Posterior cingulate gyrus (tissue), 11 donors: Measurements from ENCODE around the gene RCAN1.
"Not testable (repeated sequence)": the region's sequence is repeated elsewhere in the genome, so short reads cannot be mapped to it uniquely, and the experiment has no call there.

Source experiments
- DNase-seq, 10 donors: peaks; one replicate each; pipeline versions ENCODE4 v3.0.0 to v3.0.0-alpha.2; 2020 to 2021; ENCODE audit warnings: mixed read lengths in 3 of 10
- intact Hi-C: fragments of 100-400 bp; cut with DNase I; formaldehyde crosslinking; loops from one replicate; pipeline ENCODE4 v1.15.1; 2023

Gene RCAN1

DNA sequence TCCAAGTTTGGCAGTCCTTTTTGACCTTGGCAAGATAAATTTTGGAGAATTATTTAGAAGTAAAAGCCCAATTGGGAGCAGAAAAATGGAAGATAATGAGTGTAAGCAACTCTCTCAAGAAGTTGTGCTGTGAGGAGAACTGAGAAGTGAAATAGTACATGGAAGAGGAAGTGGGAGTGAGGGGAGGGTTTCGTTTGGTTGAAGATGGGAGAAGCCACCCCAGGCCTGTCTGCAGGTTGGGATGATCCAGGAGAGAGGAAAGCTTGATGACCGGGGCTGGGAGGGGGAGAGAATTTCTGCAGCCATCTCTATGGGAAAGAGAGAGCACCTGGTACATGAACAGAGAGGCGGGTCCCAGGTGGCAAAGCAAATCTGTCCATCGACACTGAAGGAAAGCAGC is 8.6 kb upstream of the RCAN1 start:
- intact Hi-C loops = no loop called here

DNA sequence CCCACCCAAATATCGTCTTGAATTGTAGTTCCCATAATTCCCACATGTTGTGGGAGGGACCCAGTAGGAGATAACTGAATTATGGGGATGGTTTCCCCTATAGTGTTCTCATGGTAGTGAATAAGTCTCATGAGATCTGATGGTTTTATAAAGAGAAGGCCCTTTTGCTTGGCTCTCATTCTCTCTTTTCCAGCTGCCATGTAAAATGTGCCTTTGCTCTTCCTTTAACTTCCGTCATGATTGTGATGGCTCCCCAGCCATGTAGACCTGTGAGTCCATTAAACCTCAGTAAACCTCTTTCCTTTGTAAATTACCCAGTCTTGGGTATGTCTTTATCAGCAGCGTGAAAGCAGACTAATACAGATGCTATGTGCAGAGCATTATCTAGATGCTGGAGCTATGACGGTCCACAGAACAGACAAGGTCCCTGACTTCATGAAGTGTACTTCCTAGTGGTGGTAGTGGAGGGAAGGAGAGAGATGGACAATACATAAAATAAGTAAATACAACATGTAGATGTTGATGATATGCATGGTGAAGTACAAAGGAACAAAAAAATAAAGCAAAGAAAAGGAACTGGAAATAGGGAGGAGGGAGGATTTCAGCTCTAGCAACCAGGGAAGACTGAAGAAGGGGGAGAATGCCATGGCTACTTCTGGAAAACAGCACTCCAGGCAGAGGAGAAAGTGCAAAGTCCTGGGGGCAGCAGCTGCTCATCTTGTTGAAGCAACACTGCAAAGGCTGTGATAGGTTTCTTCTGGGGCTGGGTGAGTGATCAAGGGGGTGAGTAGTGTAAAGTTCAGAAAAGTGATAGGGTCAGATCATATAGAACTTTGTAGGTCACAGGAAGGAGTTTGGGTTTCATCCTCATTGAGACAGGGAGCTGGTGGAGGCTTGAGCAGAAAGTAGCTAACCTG is 6.8 kb upstream of the RCAN1 start:
- no peak for DNase-seq
- intact Hi-C loops = no loop called here

More for the DNA sequence above, 8.6 kb upstream of the RCAN1 start:
- no peak for DNase-seq

DNA sequence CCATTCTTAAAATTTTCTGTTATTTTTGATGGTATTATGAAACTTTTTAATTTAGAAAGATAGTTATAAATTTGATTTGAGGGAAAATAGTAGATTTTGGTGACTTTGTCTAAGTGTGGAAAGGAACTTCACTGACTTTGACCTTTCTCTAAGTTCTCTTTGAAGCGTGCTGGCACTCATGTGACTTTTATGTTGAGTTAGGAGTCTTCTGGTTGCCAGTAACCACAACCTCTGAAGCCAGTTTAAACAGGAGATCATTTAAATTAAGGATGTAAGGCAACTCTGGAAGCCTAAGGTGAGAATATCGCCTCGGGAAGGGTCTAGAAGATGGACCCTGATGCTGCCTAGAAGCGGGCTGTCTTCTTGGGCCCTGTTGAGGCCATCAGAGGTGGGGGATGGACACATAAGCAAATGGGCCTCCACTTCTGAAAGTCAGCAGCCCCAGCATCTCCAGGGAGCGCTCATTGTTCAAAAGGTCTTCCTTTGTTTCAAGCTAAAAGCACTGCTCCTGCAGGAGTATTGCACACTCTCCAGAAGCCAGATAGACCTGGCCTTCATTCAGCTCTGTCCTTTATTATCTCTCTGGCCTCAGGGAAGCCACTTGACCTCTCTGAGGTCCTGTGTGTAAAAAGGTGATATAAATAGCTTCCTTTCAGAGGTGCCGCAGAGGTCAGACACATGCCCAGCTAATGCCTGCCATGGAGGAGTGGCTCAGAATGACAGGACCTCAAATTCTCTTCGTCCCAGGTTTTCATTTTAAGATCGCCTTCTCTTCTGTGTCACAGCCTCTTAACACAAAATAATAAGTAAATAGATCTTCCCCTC is 5.1 kb upstream of the RCAN1 start:
- intact Hi-C loops = loop anchor here (10.0 kb wide), 2 partner anchors 705 to 975 kb away; partner anchors contain the start of genes ATP5PO, CRYZL1 and ITSN1
- no peak for DNase-seq

DNA sequence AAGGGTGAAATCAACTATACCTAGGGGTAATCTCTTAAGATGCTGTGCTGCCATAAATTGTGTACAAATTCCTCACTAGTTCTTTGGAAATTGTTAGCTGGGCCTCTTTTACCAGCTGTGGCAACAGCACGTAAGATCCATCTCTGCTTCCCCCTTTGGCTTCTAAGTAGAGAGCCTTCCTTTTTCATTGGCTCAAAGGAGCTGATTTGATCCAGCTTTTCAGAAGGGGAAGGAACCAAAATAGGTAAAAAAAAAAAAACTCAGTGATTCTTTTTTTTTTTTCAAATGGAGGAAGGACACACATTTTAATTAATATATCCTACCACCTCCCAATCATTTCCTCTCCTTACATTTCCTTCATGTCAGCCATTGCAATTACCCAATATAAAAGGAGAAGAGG is 4.0 kb upstream of the RCAN1 start:
- DNase-seq = no peak
- intact Hi-C loops = loop anchor here (10.0 kb wide), 2 partner anchors 704 to 974 kb away; partner anchors contain the start of genes ATP5PO, CRYZL1 and ITSN1

DNA sequence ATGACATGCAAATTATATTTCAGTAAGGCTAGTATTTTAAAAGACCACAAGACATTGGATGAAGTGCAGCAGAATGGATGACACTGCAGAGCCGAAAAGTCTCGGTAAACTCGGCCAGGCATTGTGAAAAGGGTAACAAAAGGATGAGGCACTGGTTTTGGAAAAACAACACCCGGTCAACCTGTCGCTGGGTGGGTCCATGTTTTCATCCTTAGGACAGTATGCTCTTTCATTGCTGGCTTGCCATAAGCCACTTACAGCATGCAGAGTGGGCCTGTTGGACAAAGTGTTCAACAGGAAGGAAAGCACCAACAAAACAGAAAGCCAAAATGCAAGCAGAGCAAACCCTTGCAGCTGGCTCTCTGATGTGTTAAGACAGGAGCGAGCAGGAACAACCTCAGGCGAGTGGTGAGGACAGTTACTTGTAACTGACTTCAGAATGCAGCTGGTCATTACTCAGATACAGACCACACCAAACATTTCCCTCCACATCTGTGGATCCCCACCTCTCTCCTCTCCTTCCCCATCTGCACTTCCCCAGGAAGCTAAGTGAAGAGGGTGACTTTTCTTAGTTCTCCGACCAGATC is 2.9 kb upstream of the RCAN1 start:
- no peak for DNase-seq
- intact Hi-C loops = loop anchor here (10.0 kb wide), 2 partner anchors 703 to 973 kb away; partner anchors contain the start of genes ATP5PO, CRYZL1 and ITSN1

DNA sequence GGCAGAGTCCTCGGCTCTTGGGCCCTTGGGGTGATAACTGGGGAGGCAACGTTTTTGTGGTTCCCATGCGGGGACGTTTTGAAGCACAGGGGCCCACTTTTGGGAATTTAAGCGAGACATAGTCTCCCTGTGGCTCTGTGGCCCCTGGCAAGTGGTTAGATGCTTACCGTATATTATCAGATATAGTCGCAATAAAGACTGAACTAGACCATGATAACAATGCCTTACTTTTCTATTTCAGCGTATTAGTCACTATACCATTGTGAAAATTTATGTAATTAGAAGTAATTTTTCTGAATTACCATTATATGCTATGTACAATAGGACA is 538 bp upstream of the RCAN1 start:
- intact Hi-C loops = loop anchor here (10.0 kb wide), 2 partner anchors 701 to 971 kb away; partner anchors contain the start of genes ATP5PO, CRYZL1 and ITSN1
- no peak for DNase-seq

DNA sequence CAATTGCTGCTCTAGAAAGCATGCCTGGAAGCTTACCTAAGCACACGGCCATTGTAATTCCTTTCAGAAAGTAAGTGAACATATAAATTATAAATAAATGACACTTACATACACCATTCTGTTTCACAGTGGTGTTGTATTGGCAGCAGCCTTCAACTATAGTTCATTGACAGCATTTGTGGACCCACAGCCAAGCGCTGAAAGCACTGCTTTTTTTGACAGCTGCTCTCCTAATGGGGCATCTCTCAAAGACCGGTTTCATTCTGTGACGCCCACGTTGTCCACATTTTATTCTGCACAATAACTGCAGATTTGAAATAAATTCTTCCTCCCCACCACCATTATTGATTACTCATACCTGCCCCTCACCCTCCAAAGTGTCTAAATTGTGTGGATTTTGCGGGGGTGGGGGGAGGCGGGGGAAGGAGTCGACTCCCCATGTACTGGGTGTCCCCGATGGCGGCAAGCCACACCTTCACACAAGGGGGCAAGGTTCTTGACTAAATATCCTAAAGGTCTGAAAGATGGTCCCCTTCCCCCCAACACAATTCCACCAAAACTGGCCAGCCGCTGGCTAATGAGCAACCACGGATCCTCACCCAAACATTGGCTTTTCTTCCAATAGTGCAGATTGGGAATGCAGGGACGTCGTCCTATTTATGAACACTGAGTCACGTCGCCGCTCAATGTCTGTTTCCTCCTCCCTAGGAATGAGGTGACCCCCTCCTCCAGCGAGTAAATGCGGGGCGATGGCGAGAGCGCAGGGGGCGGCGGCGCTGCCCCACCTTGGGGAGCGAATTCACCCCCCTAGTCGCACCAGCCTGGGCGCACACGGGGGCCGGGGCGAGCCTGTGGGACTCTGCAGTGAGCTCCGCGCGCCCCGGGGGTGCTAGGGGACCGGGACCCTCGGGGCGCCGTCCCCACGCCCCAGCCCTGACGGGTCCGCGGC is 960 bp downstream of the RCAN1 start:
- intact Hi-C loops = loop anchor here (10.0 kb wide), 2 partner anchors 699 to 969 kb away; partner anchors contain the start of genes ATP5PO, CRYZL1 and ITSN1
- DNase-seq = no peak

DNA sequence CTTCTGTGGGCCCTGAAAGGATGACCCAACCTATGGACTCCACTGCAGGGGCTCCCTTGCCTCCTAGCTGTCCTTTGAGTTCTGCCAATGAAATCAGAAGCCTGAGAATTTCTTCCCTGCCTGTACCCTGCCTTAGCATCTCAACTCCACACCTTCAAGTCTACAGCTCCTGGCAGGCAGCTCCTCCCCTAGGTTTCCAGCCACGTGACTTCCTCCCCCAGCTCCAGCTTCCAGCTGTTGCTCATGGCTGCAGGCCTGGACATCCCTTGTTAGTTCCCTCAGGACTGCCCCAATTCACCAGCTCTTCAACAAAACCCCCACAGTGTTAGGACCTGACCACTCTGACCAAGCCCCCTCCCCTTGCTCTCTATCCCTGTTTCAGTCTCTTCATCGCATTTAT is 2.4 kb downstream of the RCAN1 start:
- intact Hi-C loops = loop anchor here (10.0 kb wide), 2 partner anchors 698 to 968 kb away; partner anchors contain the start of genes ATP5PO, CRYZL1 and ITSN1
- DNase-seq = peak in 6 of 10 donors; percentile 31 to 90 (median 62)

DNA sequence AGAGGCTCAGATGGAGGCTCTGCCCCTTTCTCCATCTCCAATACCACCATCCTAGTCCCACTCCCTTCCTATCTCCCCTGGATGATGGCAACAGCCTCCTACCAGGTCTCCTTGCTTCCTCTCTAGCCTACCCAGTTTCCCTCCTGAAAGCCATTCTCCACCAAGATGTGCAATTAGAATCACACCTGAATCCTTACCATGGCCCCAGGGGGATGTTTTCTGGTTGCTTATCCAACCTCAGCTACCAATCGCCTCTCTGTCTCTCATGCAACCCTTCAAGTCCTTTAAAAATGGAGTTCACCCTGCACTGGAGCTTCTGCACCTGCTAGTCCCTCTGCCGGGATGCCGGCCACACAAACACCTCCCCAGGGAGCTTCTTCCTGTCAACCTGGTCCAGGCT is 2.9 kb downstream of the RCAN1 start:
- intact Hi-C loops = loop anchor here (10.0 kb wide), 2 partner anchors 697 to 967 kb away; partner anchors contain the start of genes ATP5PO, CRYZL1 and ITSN1
- DNase-seq = no peak

DNA sequence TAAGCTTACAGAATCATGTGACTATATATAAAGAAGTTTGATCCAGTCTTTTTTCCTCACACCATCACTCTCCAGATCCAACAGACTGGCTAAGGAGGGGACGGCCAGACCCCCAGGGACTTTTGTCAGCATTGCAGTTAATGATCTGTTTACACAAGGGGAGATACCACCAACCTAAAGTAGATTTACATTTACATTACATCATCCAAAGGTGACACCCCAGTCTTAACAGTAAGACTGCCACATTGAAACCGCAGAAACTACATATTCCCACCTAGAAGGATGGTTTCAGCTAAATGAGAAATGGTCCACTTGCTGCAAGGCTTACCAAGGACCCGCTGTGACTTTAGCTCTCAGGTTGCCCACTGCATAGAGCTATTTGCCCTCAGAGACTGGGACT is 3.4 kb downstream of the RCAN1 start:
- intact Hi-C loops = loop anchor here (10.0 kb wide), 2 partner anchors 697 to 967 kb away; partner anchors contain the start of genes ATP5PO, CRYZL1 and ITSN1

DNA sequence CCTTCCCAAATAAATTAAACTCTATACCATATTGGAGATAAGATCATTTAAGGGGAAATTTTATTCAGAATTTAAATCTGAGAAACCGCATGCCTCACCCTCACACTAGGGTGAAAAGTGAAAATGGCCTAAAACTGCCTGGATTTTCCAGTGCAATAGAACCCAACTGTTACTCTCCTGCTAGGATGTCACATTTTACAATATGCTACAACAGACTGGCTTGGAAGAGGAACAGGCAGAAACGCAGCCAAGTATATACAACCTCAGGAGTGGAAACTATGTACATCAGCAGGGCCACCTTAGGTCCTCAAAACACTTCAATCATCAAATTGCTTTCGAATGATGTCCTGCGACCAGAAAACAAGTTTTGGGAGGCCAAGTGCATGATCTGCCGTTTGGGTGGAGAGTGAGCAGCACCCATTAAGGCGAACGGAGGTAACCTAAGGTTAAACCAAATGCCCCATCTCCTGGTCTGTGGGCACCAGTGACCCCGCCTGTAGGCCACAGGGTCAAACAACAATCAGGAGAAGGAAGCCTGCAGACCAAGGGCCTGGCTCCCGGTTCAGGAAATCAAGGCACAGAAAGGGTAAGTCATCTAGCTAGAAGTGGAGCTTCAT is 4.9 kb downstream of the RCAN1 start:
- intact Hi-C loops = loop anchor here (10.0 kb wide), 2 partner anchors 695 to 965 kb away; partner anchors contain the start of genes ATP5PO, CRYZL1 and ITSN1
- no peak for DNase-seq

More for the DNA sequence above, 3.4 kb downstream of the RCAN1 start:
- no peak for DNase-seq

DNA sequence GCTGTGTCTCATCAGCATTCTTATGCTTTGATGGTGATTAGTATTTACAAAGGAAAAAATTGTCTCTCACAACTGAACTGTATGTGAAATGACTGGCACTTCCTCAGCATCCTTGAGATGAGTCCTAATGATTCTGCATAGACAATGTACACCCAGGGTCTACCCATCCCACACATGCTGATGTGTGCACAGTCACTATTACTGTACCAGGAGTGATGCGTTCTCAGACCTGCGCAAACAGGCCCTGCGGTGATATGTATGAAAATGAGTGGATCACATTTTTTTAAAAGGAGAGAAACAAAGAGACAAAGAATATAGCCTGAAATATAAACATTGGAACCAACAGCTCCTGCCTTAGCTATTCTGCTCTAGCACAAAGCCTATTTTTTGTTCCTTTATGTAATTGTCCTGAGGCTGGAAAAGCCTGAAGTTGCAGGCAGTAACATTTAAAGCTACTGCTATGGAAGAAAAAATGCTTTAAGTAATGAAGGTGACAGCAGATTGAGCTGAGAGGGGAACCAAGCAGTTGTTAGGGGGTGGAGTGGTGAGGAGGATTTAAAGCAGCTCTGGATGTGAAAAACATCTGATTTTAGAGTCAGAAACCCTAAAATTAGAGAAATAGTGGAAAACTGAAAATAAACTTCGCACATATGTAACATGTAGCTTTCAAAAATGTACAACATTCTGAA is 5.5 kb downstream of the RCAN1 start:
- intact Hi-C loops = no loop called here
- DNase-seq = no peak

DNA sequence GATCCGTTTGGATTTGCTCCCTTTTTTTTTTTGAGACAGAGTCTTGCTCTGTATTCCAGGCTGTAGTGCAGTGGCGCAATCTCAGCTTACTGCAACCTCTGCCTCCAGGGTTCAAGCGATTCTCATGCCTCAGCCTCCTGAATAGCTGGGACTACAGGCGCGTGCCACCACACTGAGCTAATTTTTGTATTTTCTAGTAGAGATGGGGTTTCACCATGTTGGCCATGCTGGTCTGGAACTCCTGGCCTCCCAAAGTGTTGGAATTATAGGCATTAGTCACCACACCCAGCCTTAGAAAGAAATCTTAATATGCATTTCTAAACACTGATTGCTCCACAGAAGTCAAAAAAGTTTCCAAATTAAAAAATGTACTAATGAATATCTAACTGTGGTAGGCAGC is 7.5 kb downstream of the RCAN1 start:
- intact Hi-C loops, DNase-seq: not testable (repeated sequence)

DNA sequence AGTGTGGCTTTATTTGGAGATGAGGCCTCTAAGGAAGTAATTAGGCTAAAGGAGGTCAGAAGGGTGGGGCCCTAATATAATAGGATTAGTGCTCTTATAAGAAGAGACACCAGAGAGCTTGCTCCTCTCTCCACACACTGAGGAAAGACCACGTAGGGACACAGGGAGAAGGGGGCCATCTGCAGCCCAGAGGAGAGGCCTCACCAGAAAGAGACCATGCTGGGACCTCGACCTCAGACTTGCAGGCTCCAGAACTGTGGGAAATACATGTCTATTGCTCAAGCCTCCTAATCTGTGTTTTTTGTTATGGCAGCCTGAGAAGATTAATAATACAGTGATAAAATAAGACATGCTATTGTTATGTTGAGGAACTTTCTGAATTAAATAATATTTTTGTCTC is 8.3 kb downstream of the RCAN1 start:
- DNase-seq = no peak
- intact Hi-C loops = no loop called here

DNA sequence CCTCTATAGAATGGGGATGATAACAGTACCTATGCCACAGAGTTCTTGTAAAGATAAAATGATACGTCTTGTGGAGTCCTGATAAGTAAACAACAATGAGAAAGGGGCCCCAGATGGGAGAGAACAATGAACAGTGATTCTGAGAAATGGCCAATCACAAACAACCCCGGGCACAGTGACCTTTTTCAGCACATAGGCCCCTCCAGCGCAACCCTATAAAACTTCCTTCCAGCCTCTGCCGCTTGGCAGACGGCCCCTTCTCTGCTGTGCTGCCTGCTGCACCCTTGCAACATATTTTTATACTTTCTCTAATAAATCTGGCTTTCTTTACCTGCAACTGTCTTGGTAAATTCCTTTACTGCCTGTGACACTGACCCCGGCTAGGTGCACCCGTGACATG is 8.9 kb downstream of the RCAN1 start:
- intact Hi-C loops = no loop called here
- DNase-seq = peak in 6 of 10 donors; percentile 32 to 94 (median 62)

DNA sequence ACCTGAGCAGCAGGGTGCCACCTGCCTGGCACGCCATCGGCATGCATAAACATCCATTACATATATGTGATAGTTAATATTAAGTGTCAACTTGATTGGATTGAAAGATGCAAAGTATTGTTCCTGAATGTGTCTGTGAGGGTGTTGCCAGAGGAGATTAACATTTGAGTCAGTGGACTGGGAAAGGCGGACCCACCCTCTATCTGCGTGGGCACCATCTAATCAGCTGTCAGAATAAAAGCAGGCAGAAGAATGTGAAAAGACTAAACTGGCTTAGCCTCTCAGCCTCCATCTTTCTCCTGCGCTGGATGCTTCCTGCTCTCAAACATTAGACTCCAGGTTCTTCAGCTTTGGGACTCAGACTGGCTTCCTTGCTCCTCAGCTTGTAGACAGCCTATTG is 10.0 kb downstream of the RCAN1 start:
- intact Hi-C loops, DNase-seq: not testable (repeated sequence)

DNA sequence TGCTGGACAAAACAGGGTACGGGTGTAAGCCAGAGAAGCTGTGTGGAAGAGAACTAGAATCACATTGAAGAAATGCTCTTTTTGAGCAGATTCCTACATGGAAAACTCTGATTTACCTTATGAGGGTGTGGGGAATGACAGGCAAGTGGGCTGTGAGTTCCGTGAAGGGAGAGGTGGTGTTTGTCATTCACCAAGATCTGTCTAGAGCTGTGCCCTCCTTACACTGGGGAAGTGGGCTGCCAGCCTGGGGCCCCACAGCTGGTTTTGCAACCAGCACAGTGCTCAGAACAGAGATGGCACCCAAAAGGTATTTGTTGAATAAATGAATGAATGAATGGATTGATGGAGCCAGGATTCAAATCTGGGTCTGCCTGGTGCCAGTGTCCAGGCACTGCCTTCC is 10.4 kb downstream of the RCAN1 start:
- DNase-seq = no peak
- intact Hi-C loops = no loop called here

DNA sequence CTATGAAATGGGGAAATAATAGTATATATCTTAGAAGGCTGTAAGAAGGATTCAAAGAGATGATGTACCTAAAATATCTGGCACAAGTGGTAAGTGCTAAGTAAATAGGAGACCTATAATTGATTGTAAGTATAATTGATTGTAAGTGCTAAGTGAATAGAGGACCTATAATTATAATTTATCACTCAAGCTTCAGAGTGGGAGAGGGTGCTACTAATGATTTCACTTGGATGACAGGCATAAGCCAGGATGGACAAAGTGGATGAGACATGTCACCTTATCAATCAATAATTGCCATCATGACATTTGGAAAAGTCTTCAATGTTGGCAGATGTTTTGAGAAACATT is 11.2 kb downstream of the RCAN1 start:
- DNase-seq = no peak
- intact Hi-C loops = no loop called here
